H9 (cell line): ENCODE measurements around the gene VPS54. TPM values are rescaled to one million over a fixed set of nuclear protein-coding genes. Genes with fewer than 3 reads are reported as not detected.

Experiments used
- DNase-seq: peaks from one replicate; pipeline ENCODE4 v3.0.0-alpha.2; 2017
- H2AFZ ChIP-seq: one replicate; pipeline ENCODE4 v1.6.1; 2013; ENCODE audit warnings: mild to moderate bottlenecking, low read length, control low read depth, moderate library complexity
- H2AK5ac ChIP-seq: 2 replicates; pipeline ENCODE4 v1.6.1; 2013; ENCODE audit warnings: low read length, control low read depth, mixed read lengths; ENCODE audit not compliant: insufficient read length
- H2BK120ac ChIP-seq: one replicate; pipeline ENCODE4 v1.6.1; 2013; ENCODE audit warnings: low read depth, mild to moderate bottlenecking, low read length, control low read depth, inconsistent platforms; ENCODE audit not compliant: poor library complexity, severe bottlenecking
- H2BK12ac ChIP-seq: 2 replicates; pipeline ENCODE4 v1.6.1; 2013; ENCODE audit warnings: low read length, control low read depth, mixed read lengths, low read depth; ENCODE audit not compliant: insufficient read length
- H2BK15ac ChIP-seq: 2 replicates; pipeline ENCODE4 v1.6.1; 2013; ENCODE audit warnings: low read depth, low read length, control low read depth
- H2BK20ac ChIP-seq: one replicate; pipeline ENCODE4 v1.6.1; 2013; ENCODE audit warnings: low read depth, mild to moderate bottlenecking, low read length, control low read depth, inconsistent platforms; ENCODE audit not compliant: poor library complexity, severe bottlenecking
- H2BK5ac ChIP-seq: 2 replicates; pipeline ENCODE4 v1.6.1; 2013; ENCODE audit warnings: low read length, control low read depth, mixed read lengths; ENCODE audit not compliant: insufficient read length
- H3K14ac ChIP-seq: 2 replicates; pipeline ENCODE4 v1.6.1; 2013; ENCODE audit warnings: low read length, control low read depth; ENCODE audit not compliant: insufficient read depth
- H3K18ac ChIP-seq: 2 replicates; pipeline ENCODE4 v1.6.1; 2013; ENCODE audit warnings: low read depth, mild to moderate bottlenecking, mixed read lengths, low read length, control low read depth; ENCODE audit not compliant: insufficient read length
- H3K23ac ChIP-seq: 2 replicates; pipeline ENCODE4 v1.6.1; 2013; ENCODE audit warnings: low read length, control low read depth, mixed read lengths, low read depth; ENCODE audit not compliant: insufficient read length
- H3K23me2 ChIP-seq: 2 replicates; pipeline ENCODE4 v1.6.1; 2013; ENCODE audit warnings: low read depth, mild to moderate bottlenecking, mixed read lengths, low read length, control low read depth; ENCODE audit not compliant: insufficient read length, poor library complexity, severe bottlenecking
- H3K27ac ChIP-seq: 2 replicates; pipeline ENCODE4 v1.5.1; 2013; ENCODE audit warnings: low read length, control low read depth, mixed read lengths, low read depth; ENCODE audit not compliant: insufficient read length
- H3K27me3 ChIP-seq: 2 replicates; pipeline ENCODE4 v1.6.1; 2013; ENCODE audit warnings: low read length, control low read depth, inconsistent platforms; ENCODE audit not compliant: insufficient read depth
- H3K4ac ChIP-seq: 2 replicates; pipeline ENCODE4 v1.6.1; 2013; ENCODE audit warnings: low read depth, mild to moderate bottlenecking, control low read depth, inconsistent platforms, low read length, moderate library complexity
- H3K4me1 ChIP-seq: 2 replicates; pipeline ENCODE4 v1.6.1; 2013; ENCODE audit warnings: low read length, control low read depth, inconsistent platforms; ENCODE audit not compliant: insufficient read depth
- H3K4me2 ChIP-seq: 2 replicates; pipeline ENCODE4 v1.6.1; 2013; ENCODE audit warnings: low read length, control low read depth, mixed read lengths; ENCODE audit not compliant: insufficient read length, insufficient read depth
- H3K56ac ChIP-seq: 2 replicates; pipeline ENCODE4 v1.6.1; 2013; ENCODE audit warnings: low read depth, mild to moderate bottlenecking, mixed read lengths, low read length, control low read depth; ENCODE audit not compliant: insufficient read length
- H3K79me1 ChIP-seq: 2 replicates; pipeline ENCODE4 v1.6.1; 2013; ENCODE audit warnings: low read depth, mild to moderate bottlenecking, moderate library complexity, low read length, control low read depth, inconsistent platforms; ENCODE audit not compliant: insufficient read depth, poor library complexity, severe bottlenecking
- H3K79me2 ChIP-seq: 2 replicates; pipeline ENCODE4 v1.6.1; 2013; ENCODE audit warnings: low read length, control low read depth, inconsistent platforms; ENCODE audit not compliant: insufficient read depth
- H3K9ac ChIP-seq: 2 replicates; pipeline ENCODE4 v1.6.1; 2013; ENCODE audit warnings: low read length, control low read depth, mixed read lengths; ENCODE audit not compliant: insufficient read length; ENCODE audit errors: extremely low read depth
- H3K9me3 ChIP-seq: one replicate; pipeline ENCODE4 v1.6.1; 2013; ENCODE audit warnings: low read depth, low read length, inconsistent platforms; ENCODE audit not compliant: control insufficient read depth
- H3T11ph ChIP-seq: one replicate; pipeline ENCODE4 v1.6.1; 2013; ENCODE audit warnings: mild to moderate bottlenecking, low read length, control low read depth, inconsistent platforms
- H4K20me1 ChIP-seq: one replicate; pipeline ENCODE4 v1.6.1; 2013; ENCODE audit not compliant: control insufficient read depth, insufficient read length, insufficient read depth
- H4K5ac ChIP-seq: 2 replicates; pipeline ENCODE4 v1.6.1; 2013; ENCODE audit warnings: low read depth, mild to moderate bottlenecking, mixed read lengths, low read length, control low read depth; ENCODE audit not compliant: insufficient read length
- H4K8ac ChIP-seq: replicated peaks from 2 replicates; pipeline ENCODE4 v1.6.1; 2013; ENCODE audit warnings: low read length, control low read depth, mixed read lengths, low read depth; ENCODE audit not compliant: insufficient read length
- H4K91ac ChIP-seq: 2 replicates; pipeline ENCODE4 v1.6.1; 2013; ENCODE audit warnings: low read depth, mild to moderate bottlenecking, moderate library complexity, mixed read lengths, low read length, control low read depth; ENCODE audit not compliant: insufficient read length
- H3K27ac Mint-ChIP-seq, 3 experiments: 2 replicates in 2 of 3; 3 replicates in 1 of 3; pipeline ENCODE4 v1.8.0; 2020 to 2021; ENCODE audit warnings: mixed read lengths in 3 of 3, mild to moderate bottlenecking in 1 of 3, moderate library complexity in 1 of 3
- H3K27me3 Mint-ChIP-seq: 2 replicates; pipeline ENCODE4 v1.8.0; 2021; ENCODE audit warnings: low read depth, mild to moderate bottlenecking, moderate library complexity, mixed read lengths
- H3K36me3 Mint-ChIP-seq, 3 experiments: 2 replicates in 2 of 3; 3 replicates in 1 of 3; pipeline ENCODE4 v1.8.0; 2020 to 2021; ENCODE audit warnings: low read depth in 3 of 3, mixed read lengths in 3 of 3; ENCODE audit not compliant: insufficient read depth in 1 of 3
- H3K4me1 Mint-ChIP-seq, 2 experiments: 2 replicates each; pipeline ENCODE4 v1.8.0; 2020; ENCODE audit warnings: mixed read lengths in 2 of 2
- H3K4me3 Mint-ChIP-seq, 2 experiments: 2 replicates in 1 of 2; 3 replicates in 1 of 2; pipeline ENCODE4 v1.8.0; 2020 to 2021; ENCODE audit warnings: mild to moderate bottlenecking in 2 of 2, mixed read lengths in 2 of 2, moderate library complexity in 1 of 2
- H3K9me3 Mint-ChIP-seq, 2 experiments: 2 replicates in 1 of 2; 3 replicates in 1 of 2; pipeline ENCODE4 v1.8.0; 2020; ENCODE audit warnings: mild to moderate bottlenecking in 2 of 2, mixed read lengths in 2 of 2, moderate library complexity in 1 of 2
- WGBS: extraction: QIAGEN DNeasy Blood & Tissue Kit; methylation state at CpG from one replicate; pipeline ENCODE4 v1.1.7; 2013; ENCODE audit warnings: missing lambda C conversion rate, low lambda C conversion rate, mixed read lengths; ENCODE audit not compliant: insufficient read length; ENCODE audit errors: extremely low coverage; 5-methylcytosine and 5-hydroxymethylcytosine counted together
- total RNA-seq: library from RNA; stranded (reverse); gene quantifications from 2 replicates; pipeline ENCODE4 v1.2.1, GENCODE V29; 2021
- TF ChIP-seq, protein P1 (sequence below): fragments of 200-600 bp; sonication (generic); conservative IDR thresholded peaks from 3 replicates; pipeline ENCODE4 v1.8.0; 2021; ENCODE audit warnings: antibody characterized with exemption, mild to moderate bottlenecking

The VPS54 gene
- total RNA-seq, 1 experiment from 2014 or later: 13.4 TPM

DNA sequence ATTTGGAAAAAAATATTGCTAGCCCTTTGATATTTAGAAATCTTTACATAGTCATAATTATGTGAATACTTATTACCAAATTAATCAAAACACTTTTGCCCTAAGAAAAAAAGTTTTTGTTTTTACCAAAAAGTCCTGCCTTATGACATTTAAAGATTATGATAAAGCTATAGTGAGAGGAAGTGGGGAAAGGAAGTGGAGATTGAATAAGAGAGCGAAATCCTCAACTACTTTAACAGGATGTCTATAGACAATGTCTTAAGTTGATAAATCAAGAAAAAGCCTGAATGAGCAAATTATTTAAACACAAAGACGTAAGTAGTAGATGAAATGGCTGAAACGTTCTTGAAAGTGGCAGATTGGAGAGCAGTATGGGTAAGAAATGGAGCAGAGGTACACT lies 20.9 kb upstream of the VPS54 start:
- no peak overlapping the region for H3K27ac ChIP-seq
- no peak overlapping the region for H3K14ac ChIP-seq
- Mint-ChIP-seq H3K4me3 (no peak overlapping the region), H3K27me3 (no peaks in the 10 kb centered on the region), H3K4me1 (peaks cover 8 to 18% of the 10 kb centered on the region in 2 experiments), H3K27ac (no peak overlapping the region), H3K36me3 (peaks cover 0 to 6% (median 0%) of the 10 kb centered on the region in 3 experiments; a peak in 1 of 7 replicates), H3K9me3 (peaks cover 4 to 11% of the 10 kb centered on the region in 2 experiments; a peak in 4 of 5 replicates)
- H4K20me1 ChIP-seq: no peaks in the 10 kb centered on the region
- H4K8ac ChIP-seq: no peak overlapping the region
- H2BK5ac ChIP-seq: no peak overlapping the region
- no peak overlapping the region for H3K56ac ChIP-seq
- H3K18ac ChIP-seq: no peak overlapping the region
- no peaks in the 10 kb centered on the region for H3K23me2 ChIP-seq
- no peak overlapping the region for H4K91ac ChIP-seq
- H3K4ac ChIP-seq: no peak overlapping the region
- no peaks in the 10 kb centered on the region for H3K9me3 ChIP-seq
- H3K79me2 ChIP-seq: no peaks in the 10 kb centered on the region
- H3T11ph ChIP-seq: no peak overlapping the region
- H2BK20ac ChIP-seq: no peak overlapping the region
- H2BK120ac ChIP-seq: no peak overlapping the region
- TF ChIP-seq, protein P1, sequence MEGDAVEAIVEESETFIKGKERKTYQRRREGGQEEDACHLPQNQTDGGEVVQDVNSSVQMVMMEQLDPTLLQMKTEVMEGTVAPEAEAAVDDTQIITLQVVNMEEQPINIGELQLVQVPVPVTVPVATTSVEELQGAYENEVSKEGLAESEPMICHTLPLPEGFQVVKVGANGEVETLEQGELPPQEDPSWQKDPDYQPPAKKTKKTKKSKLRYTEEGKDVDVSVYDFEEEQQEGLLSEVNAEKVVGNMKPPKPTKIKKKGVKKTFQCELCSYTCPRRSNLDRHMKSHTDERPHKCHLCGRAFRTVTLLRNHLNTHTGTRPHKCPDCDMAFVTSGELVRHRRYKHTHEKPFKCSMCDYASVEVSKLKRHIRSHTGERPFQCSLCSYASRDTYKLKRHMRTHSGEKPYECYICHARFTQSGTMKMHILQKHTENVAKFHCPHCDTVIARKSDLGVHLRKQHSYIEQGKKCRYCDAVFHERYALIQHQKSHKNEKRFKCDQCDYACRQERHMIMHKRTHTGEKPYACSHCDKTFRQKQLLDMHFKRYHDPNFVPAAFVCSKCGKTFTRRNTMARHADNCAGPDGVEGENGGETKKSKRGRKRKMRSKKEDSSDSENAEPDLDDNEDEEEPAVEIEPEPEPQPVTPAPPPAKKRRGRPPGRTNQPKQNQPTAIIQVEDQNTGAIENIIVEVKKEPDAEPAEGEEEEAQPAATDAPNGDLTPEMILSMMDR: no peak
- H2AK5ac ChIP-seq: no peak overlapping the region
- no peak overlapping the region for H4K5ac ChIP-seq
- H3K4me2 ChIP-seq: no peak overlapping the region
- no peak overlapping the region for H3K9ac ChIP-seq
- H3K23ac ChIP-seq: no peak overlapping the region
- no peak for DNase-seq
- no peaks in the 10 kb centered on the region for H3K27me3 ChIP-seq
- no peaks in the 10 kb centered on the region; the same call in 1 of the 2 replicates for H3K4me1 ChIP-seq
- WGBS: no CpG with 5 or more reads among the region's 3 CpGs
- no peak overlapping the region for H2BK12ac ChIP-seq
- no peaks in the 10 kb centered on the region for H3K79me1 ChIP-seq
- no peak overlapping the region for H2BK15ac ChIP-seq
- H2AFZ ChIP-seq: no peak overlapping the region
